HG03095 (cell line): Measurements from ENCODE around the gene MS4A1.
"Not testable (repeated sequence)": the region's sequence is repeated elsewhere in the genome, so short reads cannot be mapped to it uniquely, and the experiment has no call there.

Experiments
- ATAC-seq: cut with Tn5 transposase; IDR thresholded peaks from one replicate; pipeline ENCODE4 v1.9.1; 2021; ENCODE audit warnings: moderate library complexity; ENCODE audit not compliant: unreplicated experiment

Gene MS4A1

GRCh38 chr11:60455531-60456042 is at the start of gene MS4A1:
Gene MS4A1 (plus strand): TSS chr11:60455847. CDS start chr11:60462375, 6,528 bp downstream.
- ATAC-seq: peak; percentile 80

DNA sequence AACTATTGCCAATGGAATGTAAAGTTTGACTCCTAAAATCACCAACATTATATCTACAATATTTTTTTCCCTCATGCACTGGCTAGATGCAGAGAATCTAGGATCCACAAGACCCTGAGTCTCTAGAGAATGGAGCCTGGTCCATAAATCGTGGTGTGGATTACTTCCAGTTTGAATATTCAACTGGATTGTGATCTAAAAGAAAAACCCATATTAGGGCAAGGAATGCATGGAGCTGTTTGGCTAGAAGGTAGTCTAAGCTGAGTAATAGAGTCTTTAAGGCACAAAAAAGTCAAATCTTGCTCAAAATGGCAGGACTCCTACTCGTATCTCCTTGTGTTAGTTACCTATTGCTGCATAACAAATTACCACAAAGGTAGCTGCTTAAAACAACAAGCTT is 35.6 kb upstream of the MS4A1 start:
- no peak for ATAC-seq

GRCh38 chr11:60422609-60423008 is 33.0 kb upstream of the MS4A1 start:
- no peak for ATAC-seq

DNA sequence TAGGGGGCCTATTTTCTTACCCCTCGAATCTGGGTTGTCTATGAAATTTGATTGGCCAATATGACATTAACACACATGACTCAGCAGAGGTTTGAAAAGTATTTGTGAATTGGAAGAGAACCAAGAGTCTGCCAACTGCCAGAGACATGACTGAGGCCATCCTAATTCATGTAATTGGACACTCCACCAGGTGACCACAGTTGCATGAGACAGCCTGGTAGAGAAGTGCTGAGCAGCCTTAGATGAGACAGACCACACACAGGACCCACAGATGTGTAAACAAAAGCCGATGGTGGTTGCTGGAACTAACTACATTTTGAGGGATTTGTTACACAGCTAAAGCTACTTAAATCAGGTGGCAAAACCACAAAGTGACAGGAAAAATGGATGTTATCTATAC is 27.1 kb upstream of the MS4A1 start:
- no peak for ATAC-seq

GRCh38 chr11:60429272-60429671 is 26.4 kb upstream of the MS4A1 start, which contains the start of gene MS4A5:
Gene MS4A5 (plus strand): TSS chr11:60429572. CDS start chr11:60429675, 103 bp downstream.
- ATAC-seq: no peak

DNA sequence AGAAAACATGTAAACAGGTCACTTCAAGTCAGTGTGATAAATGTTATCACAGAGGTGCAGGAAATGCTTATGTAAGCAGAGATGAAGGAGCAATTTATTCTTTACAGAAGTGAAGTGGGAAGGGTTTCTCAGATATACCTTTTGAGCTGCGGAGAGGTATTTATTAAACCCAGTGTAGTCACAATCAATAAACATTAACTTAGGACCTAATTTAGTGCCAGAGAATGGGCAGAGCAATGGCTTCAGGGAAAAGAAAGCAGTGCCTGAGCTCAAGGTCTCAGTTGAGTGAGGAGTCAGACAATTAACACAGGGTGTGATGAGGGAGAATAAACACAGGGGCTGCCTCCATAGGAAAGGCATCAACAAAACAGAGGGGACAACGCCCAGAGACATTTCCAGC is 24.4 kb upstream of the MS4A1 start:
- no peak for ATAC-seq

DNA sequence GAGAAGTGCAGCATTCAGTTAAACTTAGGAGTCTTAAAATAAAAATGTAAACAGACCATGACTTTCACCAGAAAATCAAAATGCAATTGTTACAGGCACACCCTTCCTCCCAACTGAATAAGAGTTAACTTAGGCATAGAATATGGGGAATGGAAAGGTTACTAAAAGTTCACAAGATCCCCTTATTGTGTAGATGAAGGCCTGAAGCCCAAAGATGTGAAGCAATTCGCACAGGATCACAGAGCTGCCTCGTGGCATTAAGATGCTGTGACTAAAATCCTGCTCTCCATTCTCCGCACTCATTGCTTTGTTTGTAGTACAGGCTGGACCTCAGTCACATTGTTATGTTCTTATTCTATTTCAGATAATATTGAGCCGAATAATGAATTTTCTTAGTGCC is 22.2 kb upstream of the MS4A1 start:
- ATAC-seq: no peak

DNA sequence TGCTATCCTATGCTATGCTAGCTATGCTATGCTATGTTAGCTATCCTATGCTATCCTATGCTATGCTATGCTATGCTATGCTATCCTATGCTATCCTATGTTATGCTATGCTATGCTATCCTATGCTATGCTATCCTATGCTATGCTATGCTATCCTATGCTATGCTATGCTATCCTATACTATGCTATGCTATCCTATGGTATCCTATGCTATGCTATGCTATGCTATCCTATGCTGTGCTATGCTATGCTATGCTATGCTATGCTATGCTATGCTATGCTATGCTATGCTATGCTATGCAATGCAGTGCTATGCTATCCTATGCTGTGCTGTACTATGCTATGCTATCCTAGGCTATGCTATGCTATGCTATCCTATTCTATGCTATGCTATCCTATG is 8.6 kb upstream of the MS4A1 start:
- no peak for ATAC-seq

DNA sequence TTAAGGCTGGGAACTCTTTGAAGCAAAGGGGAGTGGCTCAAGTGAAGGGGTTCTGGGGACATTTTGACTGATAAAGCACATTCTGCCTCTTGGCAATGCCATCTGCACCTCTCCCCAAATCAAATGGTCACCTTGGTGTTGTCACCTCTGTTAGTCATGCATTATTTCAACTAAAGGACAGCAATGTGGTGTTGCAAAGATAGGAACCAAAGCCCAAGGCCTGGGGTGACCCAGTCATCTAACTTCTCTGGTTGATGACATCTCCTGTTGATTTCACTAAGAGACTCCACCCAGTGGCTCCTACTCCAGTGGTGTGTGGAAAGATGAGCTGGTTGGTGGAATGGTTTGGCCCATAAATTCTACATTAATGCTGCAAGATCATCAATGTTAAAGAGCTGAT is 7.8 kb upstream of the MS4A1 start:
- no peak for ATAC-seq

DNA sequence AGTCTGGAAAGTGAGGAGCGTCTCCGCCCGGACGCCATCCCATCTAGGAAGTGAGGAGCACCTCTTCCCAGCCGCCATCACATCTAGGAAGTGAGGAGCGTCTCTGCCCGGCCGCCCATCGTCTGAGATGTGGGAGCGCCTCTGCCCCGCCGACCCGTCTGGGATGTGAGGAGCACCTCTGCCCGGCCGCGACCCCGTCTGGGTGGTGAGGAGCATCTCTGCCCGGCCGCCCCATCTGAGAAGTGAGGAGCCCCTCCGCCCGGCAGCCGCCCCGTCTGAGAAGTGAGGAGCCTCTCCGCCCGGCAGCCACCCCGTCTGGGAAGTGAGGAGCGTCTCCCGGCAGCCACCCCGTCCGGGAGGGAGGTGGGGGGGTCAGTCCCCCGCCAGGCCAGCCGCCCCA is 4.5 kb upstream of the MS4A1 start:
- not testable (repeated sequence) for ATAC-seq

- ATAC-seq: no peak
Measured at GRCh38 chr11:60454212-60454611, 1.4 kb upstream of the MS4A1 start.

DNA sequence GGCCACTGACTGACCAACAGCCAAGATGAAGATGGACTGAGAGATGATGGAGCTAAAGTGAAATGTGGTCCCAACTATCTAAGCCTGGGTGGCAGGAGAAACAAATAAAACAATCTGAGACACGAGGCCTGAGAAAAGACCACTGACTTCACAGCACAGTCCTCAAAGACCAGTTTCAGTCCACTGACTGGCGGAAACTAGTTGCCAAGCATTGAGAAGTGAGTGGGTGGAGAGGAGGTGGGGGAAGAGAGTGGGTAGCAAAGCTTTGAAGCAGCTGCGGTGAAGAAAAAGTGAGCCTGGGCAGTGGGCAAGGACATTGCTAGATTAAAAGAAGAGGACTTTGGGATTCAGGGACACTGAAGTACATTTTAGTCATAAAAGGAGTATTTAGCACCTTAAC is 1.9 kb downstream of the MS4A1 start:
- ATAC-seq: peak; percentile 44

- ATAC-seq: no peak
Measured at GRCh38 chr11:60459345-60459744, 3.7 kb downstream of the MS4A1 start.

DNA sequence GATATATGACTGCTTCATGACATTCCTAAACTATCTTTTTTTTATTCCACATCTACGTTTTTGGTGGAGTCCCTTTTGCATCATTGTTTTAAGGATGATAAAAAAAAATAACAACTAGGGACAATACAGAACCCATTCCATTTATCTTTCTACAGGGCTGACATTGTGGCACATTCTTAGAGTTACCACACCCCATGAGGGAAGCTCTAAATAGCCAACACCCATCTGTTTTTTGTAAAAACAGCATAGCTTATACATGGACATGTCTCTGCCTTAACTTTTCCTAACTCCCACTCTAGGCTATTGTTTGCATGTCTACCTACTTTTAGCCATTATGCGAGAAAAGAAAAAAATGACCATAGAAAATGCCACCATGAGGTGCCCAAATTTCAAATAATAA is 13.2 kb downstream of the MS4A1 start:
- ATAC-seq: no peak

- no peak for ATAC-seq
Measured at GRCh38 chr11:60469723-60470122, 14.1 kb downstream of the MS4A1 start.

- ATAC-seq: no peak
Measured at GRCh38 chr11:60477035-60477445, 21.4 kb downstream of the MS4A1 start.

DNA sequence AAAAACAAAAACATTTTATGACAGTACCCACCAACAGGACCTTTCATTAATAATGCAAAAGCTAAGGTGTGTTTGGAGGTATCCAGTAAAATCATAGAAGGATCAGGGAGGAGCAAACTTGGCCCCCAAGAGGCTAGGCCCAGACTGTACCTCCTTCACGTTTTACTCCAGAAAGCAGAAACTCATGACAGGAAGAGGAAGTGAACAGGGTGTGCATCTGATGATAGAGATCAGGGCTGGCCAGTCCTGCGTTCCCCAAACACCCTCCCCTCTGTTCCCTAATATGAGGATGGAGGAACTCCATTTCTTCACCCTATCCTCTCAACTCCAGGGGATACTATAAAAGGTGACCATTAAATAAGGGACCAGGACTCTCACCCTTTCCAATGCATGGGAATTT is 26.7 kb downstream of the MS4A1 start:
- no peak for ATAC-seq

GRCh38 chr11:60485987-60486386 is 30.3 kb downstream of the MS4A1 start:
- ATAC-seq: peak; percentile 98

DNA sequence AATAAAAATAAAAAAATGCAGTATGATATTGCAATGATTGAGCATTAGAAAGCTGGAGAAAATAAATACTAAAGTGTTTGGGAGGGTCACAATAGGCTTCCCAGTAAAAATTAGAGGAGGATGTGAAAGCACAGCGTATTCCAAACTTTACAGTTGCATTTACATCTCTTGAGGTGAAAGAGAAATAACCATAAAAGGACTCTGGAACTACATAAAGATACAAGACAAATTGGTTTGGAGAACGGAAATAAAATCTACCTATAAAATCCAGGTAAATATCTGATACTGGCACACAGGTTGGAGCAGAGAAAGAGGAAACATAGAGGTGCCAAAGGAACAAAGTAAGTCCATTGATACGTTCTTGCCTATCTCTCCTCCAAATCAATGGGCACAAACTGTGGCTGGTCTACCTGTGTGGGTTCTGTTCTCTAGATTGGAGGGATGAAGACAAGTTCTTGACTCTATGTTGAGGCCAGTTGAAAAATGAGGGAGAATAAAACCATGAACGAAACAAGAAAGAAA is 36.9 kb downstream of the MS4A1 start, which contains the start of gene MS4A12:
Gene MS4A12, plus strand, starts transcription at position 291 of the 522 bp plus-strand sequence. CDS start 4,541 bp downstream, outside the sequence.
- no peak for ATAC-seq

GRCh38 chr11:60493454-60493853 is 37.8 kb downstream of the MS4A1 start:
- no peak for ATAC-seq

- peak; percentile 24 for ATAC-seq
Measured at GRCh38 chr11:60498399-60498798, 42.8 kb downstream of the MS4A1 start.

DNA sequence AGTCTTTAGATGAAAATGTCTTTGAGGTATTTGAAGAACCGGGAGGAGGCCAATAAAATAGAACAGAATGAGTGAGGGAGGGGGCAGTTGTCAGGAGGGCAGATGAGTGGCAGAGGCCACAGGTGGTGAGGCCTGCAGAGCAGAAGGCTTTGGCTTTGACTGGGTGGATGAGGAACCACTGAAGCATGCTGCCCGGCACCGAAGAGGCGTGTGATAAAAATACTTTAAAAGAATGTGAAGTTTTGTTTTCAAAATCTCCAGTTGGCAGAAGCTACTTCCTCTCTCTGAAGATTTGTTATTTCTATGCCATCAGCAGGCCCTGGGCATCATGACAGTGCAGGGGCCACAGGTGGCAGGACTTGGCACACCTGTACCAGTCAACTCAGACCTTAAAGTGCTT is 43.2 kb downstream of the MS4A1 start:
- peak; percentile 72 for ATAC-seq

DNA sequence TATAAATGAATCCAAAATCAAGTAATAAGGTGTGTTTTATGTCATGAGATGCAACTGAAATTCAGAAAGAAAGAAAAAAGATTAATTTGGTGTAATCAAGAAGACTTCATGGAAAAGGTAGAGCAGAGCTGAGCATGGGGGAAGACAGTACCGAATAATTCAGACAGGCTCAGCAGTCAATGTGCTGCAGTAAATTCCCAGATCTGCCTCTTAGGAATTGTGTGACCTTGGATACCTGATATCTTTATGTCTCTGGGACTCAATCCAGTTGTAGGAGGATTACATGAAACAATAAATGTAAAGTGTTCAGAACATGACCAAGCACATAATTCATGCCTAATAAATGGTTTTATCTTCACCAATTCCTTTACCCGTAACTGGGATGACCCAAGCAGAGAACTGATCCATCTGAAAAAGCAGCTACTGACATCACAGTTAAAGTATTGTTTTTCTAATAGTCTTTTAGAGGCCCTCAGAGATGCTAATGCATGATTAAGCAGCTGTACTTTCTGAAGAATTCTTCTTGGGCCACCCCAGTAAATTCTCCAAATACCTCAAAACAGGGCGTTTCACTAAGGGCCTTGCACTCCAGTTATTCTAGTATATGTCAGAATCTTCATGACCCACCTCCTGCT is 44.7 kb downstream of the MS4A1 start:
- no peak for ATAC-seq
